Calu3 (cell line): ENCODE measurements around the gene TMED10. TPM values are rescaled to one million over a fixed set of nuclear protein-coding genes. Genes with fewer than 3 reads are reported as not detected.
A peak's percentile ranks its signal among the peaks of the same experiment; 100 is the strongest.

Experiments
- BruUV-seq: library from RNA; stranded (reverse); fragments of 400-500 nt; replicated peaks from 2 replicates; lab custom pipeline; 2021; lab: Mats Ljungman, UMichigan
- CTCF ChIA-PET: fragments of 300-600 bp; sonication (Branson Sonifier 250); formaldehyde crosslinking; loops from one replicate; lab custom pipeline; 2022; ENCODE audit warnings: antibody characterized with exemption; lab: Charles Lee
- DNase-seq: peaks from one replicate; pipeline ENCODE4 v3.0.0; 2022
- H3K27ac Mint-ChIP-seq: one replicate; pipeline ENCODE4 v1.8.0; 2022; ENCODE audit warnings: mixed read lengths; ENCODE audit not compliant: unreplicated experiment
- H3K27me3 Mint-ChIP-seq: one replicate; pipeline ENCODE4 v1.8.0; 2022; ENCODE audit warnings: mixed read lengths; ENCODE audit not compliant: unreplicated experiment
- H3K36me3 Mint-ChIP-seq: one replicate; pipeline ENCODE4 v1.8.0; 2022; ENCODE audit warnings: mild to moderate bottlenecking, moderate library complexity, mixed read lengths; ENCODE audit not compliant: insufficient read depth, unreplicated experiment
- H3K4me1 Mint-ChIP-seq: one replicate; pipeline ENCODE4 v1.8.0; 2022; ENCODE audit warnings: mild to moderate bottlenecking, low read depth, mixed read lengths; ENCODE audit not compliant: unreplicated experiment
- H3K4me3 Mint-ChIP-seq: one replicate; pipeline ENCODE4 v1.8.0; 2022; ENCODE audit warnings: mild to moderate bottlenecking, low read depth, moderate library complexity, mixed read lengths; ENCODE audit not compliant: unreplicated experiment
- H3K9me3 Mint-ChIP-seq: one replicate; pipeline ENCODE4 v1.8.0; 2022; ENCODE audit warnings: low read depth, mixed read lengths; ENCODE audit not compliant: unreplicated experiment
- CTCF ChIP-seq: fragments of 200-600 bp; IDR thresholded peaks from one replicate; pipeline ENCODE4 v1.8.0; 2022; ENCODE audit warnings: antibody characterized with exemption; ENCODE audit not compliant: unreplicated experiment
- intact Hi-C: fragments of 100-400 bp; cut with micrococcal nuclease; formaldehyde crosslinking; loops from one replicate; pipeline ENCODE4 v1.10.0; 2022; ENCODE audit not compliant: unreplicated experiment
- total RNA-seq: library from RNA; stranded (reverse); gene quantifications from 2 replicates; pipeline ENCODE4 v1.2.3, GENCODE V29; 2022

TMED10 gene
- total RNA-seq, 1 experiment from 2014 or later = 391 TPM

- H3K9me3 Mint-ChIP-seq = no peaks in the 10 kb centered on the region
- H3K27me3 Mint-ChIP-seq = no peaks in the 10 kb centered on the region
- TF ChIP-seq CTCF = no peak
- intact Hi-C loops = loop anchor here (2.0 kb wide), 1 partner anchor 28 kb away; no protein-coding TSS in a partner anchor
- BruUV-seq = TSS peak; percentile 51
- peak overlapping the region; percentile 97 for H3K27ac Mint-ChIP-seq
- peak overlapping the region; percentile 45 for H3K4me3 Mint-ChIP-seq
- no peak for DNase-seq
- peaks cover 65% of the 10 kb centered on the region for H3K4me1 Mint-ChIP-seq
- CTCF ChIA-PET = interaction anchor here (1.0 to 1.4 kb wide), 3 partner anchors 22 to 58 kb away, joined by 3 to 9 read pairs (median 3); no protein-coding TSS in a partner anchor
- H3K36me3 Mint-ChIP-seq = peaks cover 12% of the 10 kb centered on the region
Measured at GRCh38 chr14:75201087-75201486, 24.7 kb upstream of the TMED10 start.

- H3K9me3 Mint-ChIP-seq = no peaks in the 10 kb centered on the region
- peaks cover 12% of the 10 kb centered on the region for H3K36me3 Mint-ChIP-seq
- no peak for TF ChIP-seq CTCF
- H3K27ac Mint-ChIP-seq = peak overlapping the region; percentile 97
- intact Hi-C loops = loop anchor here (1.0 to 2.0 kb wide), 2 partner anchors 28 to 39 kb away; no protein-coding TSS in a partner anchor
- peak overlapping the region; percentile 45 for H3K4me3 Mint-ChIP-seq
- H3K4me1 Mint-ChIP-seq = peaks cover 65% of the 10 kb centered on the region
- DNase-seq = peak; percentile 83
- H3K27me3 Mint-ChIP-seq = no peaks in the 10 kb centered on the region
- no TSS peak for BruUV-seq
- CTCF ChIA-PET = interaction anchor here (0.5 to 1.4 kb wide), 5 partner anchors 22 to 443 kb away, joined by 3 to 9 read pairs (median 4); no protein-coding TSS in a partner anchor
Measured at GRCh38 chr14:75200451-75200850, 24.0 kb upstream of the TMED10 start.

- BruUV-seq = no TSS peak
- Mint-ChIP-seq H3K27me3 (no peaks in the 10 kb centered on the region), H3K4me3 (no peak overlapping the region), H3K27ac (peak overlapping the region; percentile 28), H3K9me3 (no peaks in the 10 kb centered on the region), H3K36me3 (peaks cover 12% of the 10 kb centered on the region), H3K4me1 (peaks cover 59% of the 10 kb centered on the region)
- CTCF ChIA-PET = interaction anchor here (0.5 to 1.2 kb wide), 2 partner anchors 16 to 21 kb away, joined by 3 read pairs; no protein-coding TSS in a partner anchor
- intact Hi-C loops = no loop called here
- TF ChIP-seq CTCF = no peak
- no peak for DNase-seq
Measured at GRCh38 chr14:75198291-75198933, 22.0 kb upstream of the TMED10 start.

GRCh38 chr14:75197338-75197737, 20.9 kb upstream of the TMED10 start:
- H3K4me3 Mint-ChIP-seq = no peak overlapping the region
- CTCF ChIA-PET = no interaction called here
- no TSS peak for BruUV-seq
- no peak for DNase-seq
- no peaks in the 10 kb centered on the region for H3K27me3 Mint-ChIP-seq
- no peaks in the 10 kb centered on the region for H3K9me3 Mint-ChIP-seq
- peaks cover 12% of the 10 kb centered on the region for H3K36me3 Mint-ChIP-seq
- no peak overlapping the region for H3K27ac Mint-ChIP-seq
- peaks cover 55% of the 10 kb centered on the region for H3K4me1 Mint-ChIP-seq
- intact Hi-C loops = no loop called here
- TF ChIP-seq CTCF = no peak
